GM23338 (cell line): ENCODE data around the gene ZNF664. TPM values are rescaled to one million over a fixed set of nuclear protein-coding genes. Genes with fewer than 3 reads are reported as not detected.
A peak's percentile ranks its signal among the peaks of the same experiment; 100 is the strongest.

Experiments used
- ATAC-seq: fragments of 200-7000 bp; cut with Tn5 transposase; 3 replicates; pipeline ENCODE4 v1.9.1; 2020
- DNase-seq: peaks from one replicate; pipeline ENCODE4 v3.0.0-alpha.2; 2015; ENCODE audit warnings: low spot score
- H2AFZ ChIP-seq: fragments of 200-600 bp; sonication (generic); 2 replicates; pipeline ENCODE4 v1.8.0; 2016; ENCODE audit warnings: antibody characterized with exemption, mild to moderate bottlenecking, moderate library complexity
- H3F3A ChIP-seq: fragments of 200-600 bp; sonication (generic); replicated peaks from 2 replicates; pipeline ENCODE4 v1.8.0; 2017; ENCODE audit warnings: antibody characterized with exemption, mixed run types, low read depth
- H3K27ac ChIP-seq: fragments of 200-600 bp; sonication (generic); 2 replicates; pipeline ENCODE4 v1.6.1; 2016; ENCODE audit warnings: low read depth
- H3K27me3 ChIP-seq: fragments of 200-600 bp; sonication (generic); 2 replicates; pipeline ENCODE4 v1.8.0; 2016; ENCODE audit warnings: mild to moderate bottlenecking, mixed run types, moderate library complexity; ENCODE audit not compliant: insufficient read depth
- H3K36me3 ChIP-seq: fragments of 200-600 bp; sonication (generic); 2 replicates; pipeline ENCODE4 v1.8.0; 2016; ENCODE audit warnings: mild to moderate bottlenecking; ENCODE audit not compliant: insufficient read depth
- H3K4me1 ChIP-seq: fragments of 200-600 bp; sonication (generic); 2 replicates; pipeline ENCODE4 v1.8.0; 2016; ENCODE audit warnings: mild to moderate bottlenecking, moderate library complexity; ENCODE audit not compliant: insufficient read depth
- H3K4me2 ChIP-seq: fragments of 200-600 bp; sonication (generic); 2 replicates; pipeline ENCODE4 v1.7.1; 2017; ENCODE audit warnings: mixed run types
- H3K4me3 ChIP-seq: fragments of 200-600 bp; sonication (generic); 2 replicates; pipeline ENCODE4 v1.6.1; 2016; ENCODE audit warnings: mixed run types
- H3K79me2 ChIP-seq: fragments of 200-600 bp; sonication (generic); replicated peaks from 2 replicates; pipeline ENCODE4 v1.8.0; 2017; ENCODE audit warnings: mild to moderate bottlenecking; ENCODE audit not compliant: insufficient read depth
- H3K9me2 ChIP-seq: fragments of 200-600 bp; sonication (generic); 2 replicates; pipeline ENCODE4 v1.8.0; 2017; ENCODE audit not compliant: insufficient read depth
- H4K20me1 ChIP-seq: fragments of 200-600 bp; sonication (generic); replicated peaks from 2 replicates; pipeline ENCODE4 v1.8.0; 2017; ENCODE audit warnings: mild to moderate bottlenecking; ENCODE audit not compliant: insufficient read depth
- H3K27ac Mint-ChIP-seq: 2 replicates; pipeline ENCODE4 v1.8.0; 2020; ENCODE audit warnings: inconsistent platforms, mild to moderate bottlenecking, moderate library complexity, mixed read lengths
- H3K27me3 Mint-ChIP-seq: 3 replicates; pipeline ENCODE4 v1.8.0; 2022; ENCODE audit warnings: low read depth, mild to moderate bottlenecking, moderate library complexity, mixed read lengths, inconsistent platforms; ENCODE audit not compliant: insufficient read depth, poor library complexity
- H3K36me3 Mint-ChIP-seq: 3 replicates; pipeline ENCODE4 v1.8.0; 2021; ENCODE audit warnings: low read depth, mild to moderate bottlenecking, inconsistent platforms, moderate library complexity, mixed read lengths
- H3K4me1 Mint-ChIP-seq: 3 replicates; pipeline ENCODE4 v1.8.0; 2020; ENCODE audit warnings: mild to moderate bottlenecking, inconsistent platforms, mixed read lengths
- H3K4me3 Mint-ChIP-seq: 3 replicates; pipeline ENCODE4 v1.8.0; 2021; ENCODE audit warnings: moderate library complexity, mild to moderate bottlenecking, inconsistent platforms, mixed read lengths
- H3K9me3 Mint-ChIP-seq: 3 replicates; pipeline ENCODE4 v1.8.0; 2020; ENCODE audit warnings: moderate library complexity, mild to moderate bottlenecking, inconsistent platforms, mixed read lengths
- CTCF ChIP-seq, 2 experiments: fragments of 200-600 bp in 1 of 2; sonication (generic) in 1 of 2; conservative IDR thresholded peaks; 2 replicates each; pipeline versions ENCODE4 v1.5.1 to v1.6.1; 2016 to 2017; ENCODE audit warnings: antibody characterized with exemption in 2 of 2, low read depth in 2 of 2, mild to moderate bottlenecking in 2 of 2, moderate library complexity in 1 of 2
- ETS1 ChIP-seq: IDR thresholded peaks from 2 replicates; pipeline ENCODE4 v1.6.1; 2016; ENCODE audit warnings: antibody characterized with exemption
- EZH2 ChIP-seq: fragments of 200-600 bp; sonication (generic); IDR thresholded peaks from one replicate; pipeline ENCODE4 v1.8.0; 2017; ENCODE audit warnings: antibody characterized with exemption, mild to moderate bottlenecking, low read depth; ENCODE audit not compliant: unreplicated experiment
- ZNF462 ChIP-seq: fragments of 250-450 bp; sonication (Bioruptor Pico); IDR thresholded peaks from 2 replicates; pipeline ENCODE4 v1.5.0; 2020; ENCODE audit warnings: mild to moderate bottlenecking, moderate library complexity
- polyA plus RNA-seq: library from polyadenylated mRNA; unstranded; fragments of >200 nt; fragmentation: Nextera tagmentation; extraction: Ambion mirVana; gene quantifications from 2 replicates; pipeline ENCODE4 v1.2.1, GENCODE V29; 2016
- total RNA-seq: library from RNA; depleted of rRNA; stranded (reverse); fragments of >200 nt; shearing (Covaris generic); gene quantifications from 2 replicates; pipeline ENCODE4 v1.2.3, GENCODE V29; 2014

The ZNF664 gene
- total and polyA plus RNA-seq, 2 experiments from 2014 or later, result 8.1 to 35.2 TPM

- DNase-seq, result no peak
- Mint-ChIP-seq H3K36me3 (peaks cover 5% of the 10 kb centered on the region; the same call in 2 of the 3 replicates), H3K4me3 (no peak overlapping the region), H3K27me3 (peaks cover 7% of the 10 kb centered on the region), H3K9me3 (peaks cover 1% of the 10 kb centered on the region; the same call in 1 of the 3 replicates), H3K27ac (no peak overlapping the region), H3K4me1 (peaks cover 27% of the 10 kb centered on the region; the same call in 2 of the 3 replicates)
- Histone ChIP-seq H3K27ac (no peak overlapping the region), H2AFZ (no peak overlapping the region), H3K4me3 (no peak overlapping the region), H4K20me1 (no peaks in the 10 kb centered on the region), H3K36me3 (no peaks in the 10 kb centered on the region), H3K4me1 (0 out of 2 replicates have a peak, but pooled peaks cover 3% of the 10 kb centered on the region), H3K9me2 (no peaks in the 10 kb centered on the region), H3F3A (peaks cover 3% of the 10 kb centered on the region; the same call in 1 of the 2 replicates), H3K4me2 (no peak overlapping the region), H3K79me2 (no peaks in the 10 kb centered on the region), H3K27me3 (no peaks in the 10 kb centered on the region)
- TF ChIP-seq CTCF (conservative IDR thresholded peaks at IDR 0.05; ENCODE audit: low read depth in 2 of 2), result peak in 1 of 2 experiments; percentile 30; a peak in 1 of 4 replicates
- no peak for TF ChIP-seq ZNF462 (CRISPR knock-in tag)
- no peak for ATAC-seq
Observed at GRCh38 chr12:124034297-124034696, 61.3 kb downstream of the ZNF664 start.

- H3K4me3 ChIP-seq, result no peak overlapping the region
- ATAC-seq, result no peak
- H3K4me3 Mint-ChIP-seq, result no peak overlapping the region
- no peak overlapping the region for H3K4me2 ChIP-seq
- H3K27ac ChIP-seq, result no peak overlapping the region
- H3K27ac Mint-ChIP-seq, result no peak overlapping the region
- H3K36me3 ChIP-seq, result no peaks in the 10 kb centered on the region
- DNase-seq, result no peak
- H3K27me3 Mint-ChIP-seq, result peaks cover 7% of the 10 kb centered on the region
- H3K4me1 Mint-ChIP-seq, result peaks cover 27% of the 10 kb centered on the region; the same call in 2 of the 3 replicates
- H3K9me3 Mint-ChIP-seq, result no peaks in the 10 kb centered on the region; the same call in 2 of the 3 replicates
- H3K9me2 ChIP-seq, result no peaks in the 10 kb centered on the region
- no peak overlapping the region for H2AFZ ChIP-seq
- peaks cover 5% of the 10 kb centered on the region; the same call in 2 of the 3 replicates for H3K36me3 Mint-ChIP-seq
- 0 out of 2 replicates have a peak, but pooled peaks cover 3% of the 10 kb centered on the region for H3K4me1 ChIP-seq
- no peaks in the 10 kb centered on the region for H3K27me3 ChIP-seq
- peaks cover 3% of the 10 kb centered on the region; the same call in 1 of the 2 replicates for H3F3A ChIP-seq
- TF ChIP-seq EZH2 (no peak), ETS1 (no peak)
- no peaks in the 10 kb centered on the region for H3K79me2 ChIP-seq
- no peaks in the 10 kb centered on the region for H4K20me1 ChIP-seq
Observed at GRCh38 chr12:124035163-124035562, 62.1 kb downstream of the ZNF664 start.
